Activated B cell treated with CpG ODN at 0.5 μM for 24 hours (primary cell): ENCODE measurements around the gene TMED1. TPM values are rescaled to one million over a fixed set of nuclear protein-coding genes. Genes with fewer than 3 reads are reported as not detected.
"Not testable (repeated sequence)": the region's sequence is repeated elsewhere in the genome, so short reads cannot be mapped to it uniquely, and the experiment has no call there.

Source experiments
- ATAC-seq: fragments of 200-7000 bp; cut with Tn5 transposase; one replicate; pipeline ENCODE4 v1.10.0; 2021; ENCODE audit warnings: low read depth, mild to moderate bottlenecking, moderate library complexity
- CTCF ChIA-PET: fragments of 350-600 bp; sonication (Branson Sonifier 250); formaldehyde crosslinking; loops from one replicate; lab custom pipeline; 2021; ENCODE audit warnings: antibody characterized with exemption; lab: Charles Lee
- POLR2A ChIA-PET: fragments of 350-600 bp; sonication (Branson Sonifier 250); formaldehyde crosslinking; loops from one replicate; lab custom pipeline; 2021; ENCODE audit warnings: antibody characterized with exemption; lab: Charles Lee
- DNase-seq: peaks from one replicate; pipeline ENCODE4 v3.0.0; 2022
- H3K27ac Mint-ChIP-seq: one replicate; pipeline ENCODE4 v1.8.0; 2020; ENCODE audit warnings: mixed read lengths
- H3K27me3 Mint-ChIP-seq: one replicate; pipeline ENCODE4 v1.8.0; 2021; ENCODE audit warnings: mixed read lengths
- H3K36me3 Mint-ChIP-seq: one replicate; pipeline ENCODE4 v1.8.0; 2021; ENCODE audit warnings: low read depth, mixed read lengths
- H3K4me1 Mint-ChIP-seq: one replicate; pipeline ENCODE4 v1.8.0; 2021; ENCODE audit warnings: mixed read lengths
- H3K4me3 Mint-ChIP-seq: one replicate; pipeline ENCODE4 v1.8.0; 2020; ENCODE audit warnings: mild to moderate bottlenecking, mixed read lengths
- H3K9me3 Mint-ChIP-seq: one replicate; pipeline ENCODE4 v1.8.0; 2020; ENCODE audit warnings: mixed read lengths
- intact Hi-C: fragments of 100-400 bp; cut with micrococcal nuclease; formaldehyde crosslinking; loops from one replicate; pipeline ENCODE4 v1.15.1; 2024
- total RNA-seq: library from RNA; stranded (reverse); gene quantifications from 2 replicates; pipeline ENCODE4 v1.2.3, GENCODE V29; 2022
- TF ChIP-seq, protein P1 (sequence below): fragments of 200-600 bp; IDR thresholded peaks from one replicate; pipeline ENCODE4 v1.8.0; 2022; ENCODE audit warnings: antibody characterized with exemption, mild to moderate bottlenecking

The TMED1 gene
- total RNA-seq, 1 donor from 2014 or later = 11.9 TPM

DNA sequence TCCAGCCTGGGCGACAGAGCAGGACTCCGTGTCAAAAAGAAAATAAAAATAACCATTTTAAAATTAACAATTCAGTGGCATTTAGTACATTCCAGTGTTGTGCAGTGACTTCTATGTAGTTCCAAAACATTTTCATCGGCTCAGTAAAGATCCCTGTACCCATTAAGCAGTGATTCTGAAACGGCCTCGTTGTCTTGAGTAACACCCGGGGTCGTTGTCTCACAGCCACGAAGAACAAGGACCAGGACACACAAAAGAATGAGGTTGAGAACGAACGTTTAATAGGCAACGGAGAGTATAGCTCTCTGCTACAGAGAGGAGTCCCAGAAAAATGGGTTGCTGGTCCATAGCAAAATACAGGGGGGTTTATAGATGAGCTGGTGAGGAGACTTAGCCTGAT lies 2.4 kb upstream of the TMED1 start:
- CTCF ChIA-PET = no interaction called here
- POLR2A ChIA-PET = no interaction called here
- TF ChIP-seq, protein P1, sequence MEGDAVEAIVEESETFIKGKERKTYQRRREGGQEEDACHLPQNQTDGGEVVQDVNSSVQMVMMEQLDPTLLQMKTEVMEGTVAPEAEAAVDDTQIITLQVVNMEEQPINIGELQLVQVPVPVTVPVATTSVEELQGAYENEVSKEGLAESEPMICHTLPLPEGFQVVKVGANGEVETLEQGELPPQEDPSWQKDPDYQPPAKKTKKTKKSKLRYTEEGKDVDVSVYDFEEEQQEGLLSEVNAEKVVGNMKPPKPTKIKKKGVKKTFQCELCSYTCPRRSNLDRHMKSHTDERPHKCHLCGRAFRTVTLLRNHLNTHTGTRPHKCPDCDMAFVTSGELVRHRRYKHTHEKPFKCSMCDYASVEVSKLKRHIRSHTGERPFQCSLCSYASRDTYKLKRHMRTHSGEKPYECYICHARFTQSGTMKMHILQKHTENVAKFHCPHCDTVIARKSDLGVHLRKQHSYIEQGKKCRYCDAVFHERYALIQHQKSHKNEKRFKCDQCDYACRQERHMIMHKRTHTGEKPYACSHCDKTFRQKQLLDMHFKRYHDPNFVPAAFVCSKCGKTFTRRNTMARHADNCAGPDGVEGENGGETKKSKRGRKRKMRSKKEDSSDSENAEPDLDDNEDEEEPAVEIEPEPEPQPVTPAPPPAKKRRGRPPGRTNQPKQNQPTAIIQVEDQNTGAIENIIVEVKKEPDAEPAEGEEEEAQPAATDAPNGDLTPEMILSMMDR = no peak
- Mint-ChIP-seq H3K4me1 (peaks cover 18% of the 10 kb centered on the region), H3K9me3 (peaks cover 11% of the 10 kb centered on the region), H3K36me3 (peaks cover 15% of the 10 kb centered on the region), H3K27ac (no peak overlapping the region), H3K27me3 (no peaks in the 10 kb centered on the region), H3K4me3 (no peak overlapping the region)
- DNase-seq = no peak
- ATAC-seq = no peak
- intact Hi-C loops = no loop called here

GRCh38 chr19:10837649-10838048 lies 1.6 kb upstream of the TMED1 start:
- intact Hi-C loops = loop anchor here (2.0 kb wide), 1 partner anchor 183 kb away; the partner anchor contains the start of gene ILF3
- H3K4me3 Mint-ChIP-seq, H3K27ac Mint-ChIP-seq, H3K27me3 Mint-ChIP-seq, DNase-seq, ATAC-seq, POLR2A ChIA-PET: not testable (repeated sequence)
- Mint-ChIP-seq H3K36me3 (peaks cover 23% of the 10 kb centered on the region), H3K4me1 (peaks cover 18% of the 10 kb centered on the region), H3K9me3 (peaks cover 11% of the 10 kb centered on the region)
- CTCF ChIA-PET = interaction anchor here (3.0 to 3.1 kb wide), 2 partner anchors 27 to 120 kb away, joined by 14 to 27 read pairs; partner anchors contain the start of gene DNM2

- DNase-seq = no peak
- intact Hi-C loops = loop anchor here (1.0 to 2.0 kb wide), 5 partner anchors 28 to 182 kb away; partner anchors contain the start of genes CARM1 and ILF3
- ChIA-PET CTCF (interaction anchor here (1.1 to 3.1 kb wide), 5 partner anchors 28 to 119 kb away, joined by 3 to 27 read pairs (median 7); partner anchors contain the start of genes CARM1 and DNM2), POLR2A (interaction anchor here (0.5 to 2.3 kb wide), 25 partner anchors 16 to 720 kb away, joined by 4 to 43 read pairs (median 8); partner anchors contain the start of genes CARM1, CCDC159, DNM2 and QTRT1)
- peaks cover 18% of the 10 kb centered on the region for H3K4me1 Mint-ChIP-seq
- TF ChIP-seq, protein P1 = no peak
- ATAC-seq = peak; percentile 26
- peaks cover 11% of the 10 kb centered on the region for H3K9me3 Mint-ChIP-seq
- H3K27ac Mint-ChIP-seq = peak overlapping the region; percentile 99
- peaks cover 32% of the 10 kb centered on the region for H3K36me3 Mint-ChIP-seq
- H3K4me3 Mint-ChIP-seq = peak overlapping the region; percentile 97
- no peaks in the 10 kb centered on the region for H3K27me3 Mint-ChIP-seq
Observed at GRCh38 chr19:10836479-10837330, 693 bp upstream of the TMED1 start.

- ATAC-seq (no peak), DNase-seq (no peak)
- ChIA-PET CTCF (interaction anchor here (1.4 to 3.1 kb wide), 4 partner anchors 30 to 118 kb away, joined by 6 to 27 read pairs (median 10); partner anchors contain the start of genes CARM1 and DNM2), POLR2A (interaction anchor here (0.5 to 2.3 kb wide), 23 partner anchors 29 to 687 kb away, joined by 3 to 43 read pairs (median 7); partner anchors contain the start of genes CARM1, DNM2, LDLR and QTRT1)
- intact Hi-C loops = loop anchor here (1.0 to 2.0 kb wide), 2 partner anchors 134 to 232 kb away; partner anchors contain the start of gene QTRT1
- Mint-ChIP-seq H3K36me3 (peaks cover 34% of the 10 kb centered on the region), H3K27me3 (no peaks in the 10 kb centered on the region), H3K4me1 (peaks cover 18% of the 10 kb centered on the region), H3K27ac (peak overlapping the region; percentile 99), H3K9me3 (peaks cover 11% of the 10 kb centered on the region), H3K4me3 (peak overlapping the region; percentile 97)
- TF ChIP-seq, protein P1 = no peak
Observed at GRCh38 chr19:10835089-10835753, 791 bp downstream of the TMED1 start.

- DNase-seq (no peak), ATAC-seq (no peak)
- POLR2A ChIA-PET = no interaction called here
- no peak overlapping the region for H3K4me3 Mint-ChIP-seq
- peaks cover 18% of the 10 kb centered on the region for H3K4me1 Mint-ChIP-seq
- TF ChIP-seq, protein P1 = no peak
- intact Hi-C loops = no loop called here
- H3K27me3 Mint-ChIP-seq = no peaks in the 10 kb centered on the region
- peaks cover 48% of the 10 kb centered on the region for H3K36me3 Mint-ChIP-seq
- peaks cover 8% of the 10 kb centered on the region for H3K9me3 Mint-ChIP-seq
- CTCF ChIA-PET = no interaction called here
- H3K27ac Mint-ChIP-seq = no peak overlapping the region
Observed at GRCh38 chr19:10832939-10833296, 3.1 kb downstream of the TMED1 start.
